Amygdala (tissue), 56 donors: Measurements from ENCODE around the gene UBXN7.
A peak's percentile ranks its signal among the peaks of the same experiment; 100 is the strongest.
"Not testable (repeated sequence)": the region's sequence is repeated elsewhere in the genome, so short reads cannot be mapped to it uniquely, and the experiment has no call there.

Source experiments
- DNase-seq, 56 donors: peaks; one replicate each; lab custom pipeline; 2025; lab: John Stamatoyannopoulos, UW

The UBXN7 gene

GRCh38 chr3:196432137-196432879 lies at the start of gene UBXN7:
Gene UBXN7, minus strand, starts transcription at chr3:196432427. Its CDS starts 28 bp downstream, at chr3:196432399.
- peak; percentile 70 to 98 (median 93) for DNase-seq

DNA sequence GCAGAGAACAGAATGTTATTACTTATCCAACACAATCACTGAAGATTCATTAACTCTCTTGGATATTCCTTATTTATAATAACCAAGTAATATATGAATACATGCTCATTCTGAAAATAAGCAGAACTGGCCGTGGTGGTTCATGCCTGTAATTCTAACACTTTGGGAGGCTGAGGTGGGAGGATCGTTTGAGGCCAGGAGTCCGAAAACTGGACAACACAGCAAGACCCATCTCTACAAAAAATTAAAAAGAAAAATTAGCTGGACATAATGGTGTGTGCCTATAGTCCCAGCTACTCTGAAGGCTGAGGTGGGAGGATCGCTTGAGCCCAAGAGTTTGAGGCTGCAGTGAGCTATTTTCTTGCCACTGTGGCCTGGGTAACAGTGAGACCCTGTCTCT lies 45.5 kb upstream of the UBXN7 start:
- no peak for DNase-seq

DNA sequence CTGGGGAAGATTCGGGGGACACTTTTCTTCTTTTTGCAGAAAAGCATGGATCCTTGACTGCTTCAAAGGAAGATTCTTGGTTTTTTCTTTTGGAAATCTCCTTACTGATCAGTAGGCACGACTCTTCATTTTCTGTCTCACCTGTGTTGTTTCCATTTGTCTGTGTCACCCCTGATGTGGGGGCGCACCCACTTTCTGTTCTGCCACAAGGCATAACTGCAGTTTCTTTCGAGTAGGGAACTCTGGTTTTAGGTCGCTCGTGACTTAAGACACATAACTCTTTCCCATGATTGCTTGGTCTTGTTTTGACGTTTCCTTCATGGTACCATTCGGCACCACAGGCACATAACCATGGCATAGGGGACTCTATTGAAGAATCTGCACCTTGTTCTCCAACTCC lies 40.1 kb upstream of the UBXN7 start:
- no peak for DNase-seq

DNA sequence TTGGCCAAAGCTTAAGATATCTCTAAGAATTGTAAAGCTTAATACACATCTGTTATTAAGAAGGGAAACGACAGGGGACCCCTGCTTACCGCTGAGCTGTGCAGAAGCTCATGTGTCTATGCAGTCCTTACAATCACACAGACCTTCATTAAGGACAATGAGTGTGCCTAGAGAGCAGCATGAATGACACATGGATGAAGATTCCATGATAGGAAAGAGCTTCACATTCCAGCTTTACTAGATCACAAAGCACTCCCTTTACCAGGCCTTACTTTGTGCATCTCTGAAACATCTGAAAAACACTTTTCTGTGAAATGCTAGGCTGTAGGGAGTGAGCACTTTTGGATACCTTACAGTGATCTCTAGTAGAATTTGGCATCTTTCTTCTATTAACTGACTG lies 39.3 kb upstream of the UBXN7 start:
- DNase-seq, result no peak

GRCh38 chr3:196470182-196470581 lies 38.0 kb upstream of the UBXN7 start:
- not testable (repeated sequence) for DNase-seq

GRCh38 chr3:196463804-196464203 lies 31.6 kb upstream of the UBXN7 start:
- no peak for DNase-seq

- DNase-seq, result no peak
Observed at GRCh38 chr3:196463478-196463756, 31.2 kb upstream of the UBXN7 start.

DNA sequence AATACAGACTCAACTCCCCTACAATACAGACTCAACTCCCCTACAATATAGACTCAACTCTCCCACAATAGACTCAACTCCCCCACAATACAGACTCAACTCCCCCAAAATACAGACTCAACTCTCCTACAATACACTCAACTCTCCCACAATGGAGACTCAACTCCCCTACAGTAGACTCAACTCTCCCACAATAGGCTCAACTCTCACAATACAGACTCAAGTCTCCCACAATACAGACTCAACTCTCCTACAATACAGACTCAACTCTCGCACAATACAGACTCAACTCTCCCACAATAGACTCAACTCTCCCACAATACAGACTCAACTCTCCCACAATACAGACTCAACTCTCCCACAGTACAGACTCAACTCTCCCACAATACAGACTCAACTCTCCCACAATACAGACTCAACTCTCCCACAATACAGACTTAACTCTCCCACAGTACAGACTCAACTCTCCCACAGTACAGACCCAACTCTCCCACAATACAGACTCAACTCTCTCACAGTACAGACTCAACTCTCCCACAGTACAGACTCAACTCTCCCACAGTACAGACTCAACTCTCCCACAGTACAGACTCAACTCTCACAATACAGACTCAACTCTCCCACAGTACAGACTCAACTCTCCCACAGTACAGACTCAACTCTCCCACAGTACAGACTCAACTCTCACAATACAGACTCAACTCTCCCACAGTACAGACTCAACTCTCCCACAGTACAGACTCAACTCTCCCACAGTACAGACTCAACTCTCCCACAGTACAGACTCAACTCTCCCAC lies 30.7 kb upstream of the UBXN7 start:
- not testable (repeated sequence) for DNase-seq

- no peak for DNase-seq
Observed at GRCh38 chr3:196458063-196458462, 25.8 kb upstream of the UBXN7 start.

- DNase-seq, result not testable (repeated sequence)
Observed at GRCh38 chr3:196457470-196457869, 25.2 kb upstream of the UBXN7 start.

DNA sequence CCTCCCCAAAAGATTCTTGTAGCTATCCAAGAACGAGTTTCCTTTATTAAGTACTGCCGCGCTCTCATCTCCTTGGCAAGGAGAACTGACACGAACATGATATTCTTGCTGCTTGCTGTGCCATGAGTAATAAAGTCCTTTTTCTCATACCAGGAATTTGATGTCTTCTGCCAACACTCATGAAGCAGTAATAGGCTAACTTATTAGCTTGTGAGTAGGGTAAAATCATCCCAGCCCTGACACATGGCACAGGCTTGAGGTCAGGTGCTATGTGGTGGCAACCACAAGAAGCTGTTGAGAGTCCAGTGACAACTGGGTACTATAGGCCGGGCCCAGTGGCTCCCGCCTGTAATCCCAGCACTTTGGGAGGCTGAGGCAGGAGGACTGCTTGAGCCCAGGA lies 22.7 kb upstream of the UBXN7 start:
- DNase-seq, result no peak

GRCh38 chr3:196445391-196445790 lies 13.2 kb upstream of the UBXN7 start:
- DNase-seq, result not testable (repeated sequence)

- DNase-seq, result no peak
Observed at GRCh38 chr3:196444500-196444894, 12.3 kb upstream of the UBXN7 start.

GRCh38 chr3:196440696-196441095 lies 8.5 kb upstream of the UBXN7 start:
- peak in 1 of 56 donors; percentile 2 for DNase-seq

DNA sequence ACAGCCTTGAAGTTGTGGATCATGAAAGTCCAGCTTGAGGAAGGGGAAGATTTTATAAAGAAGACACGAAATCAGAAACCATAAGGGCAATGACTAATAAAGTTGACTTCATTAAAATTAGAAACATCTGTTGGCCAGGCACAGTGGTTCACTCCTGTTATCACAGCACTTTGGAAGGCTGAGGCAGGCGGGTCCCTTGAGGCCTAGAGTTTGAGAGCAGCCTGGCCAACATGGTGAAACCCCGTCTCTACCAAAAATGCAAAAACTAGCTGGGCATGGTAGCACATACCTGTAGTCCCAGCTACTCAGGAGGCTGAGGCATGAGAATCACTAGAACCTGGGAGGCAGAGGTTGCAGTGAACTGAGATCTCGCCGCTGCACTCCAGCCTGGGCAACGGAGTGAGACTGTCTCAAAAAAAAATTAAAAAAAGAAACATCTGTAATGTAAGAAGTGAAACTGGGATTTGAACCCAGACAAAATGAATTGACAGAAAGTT lies 7.9 kb upstream of the UBXN7 start:
- no peak for DNase-seq

DNA sequence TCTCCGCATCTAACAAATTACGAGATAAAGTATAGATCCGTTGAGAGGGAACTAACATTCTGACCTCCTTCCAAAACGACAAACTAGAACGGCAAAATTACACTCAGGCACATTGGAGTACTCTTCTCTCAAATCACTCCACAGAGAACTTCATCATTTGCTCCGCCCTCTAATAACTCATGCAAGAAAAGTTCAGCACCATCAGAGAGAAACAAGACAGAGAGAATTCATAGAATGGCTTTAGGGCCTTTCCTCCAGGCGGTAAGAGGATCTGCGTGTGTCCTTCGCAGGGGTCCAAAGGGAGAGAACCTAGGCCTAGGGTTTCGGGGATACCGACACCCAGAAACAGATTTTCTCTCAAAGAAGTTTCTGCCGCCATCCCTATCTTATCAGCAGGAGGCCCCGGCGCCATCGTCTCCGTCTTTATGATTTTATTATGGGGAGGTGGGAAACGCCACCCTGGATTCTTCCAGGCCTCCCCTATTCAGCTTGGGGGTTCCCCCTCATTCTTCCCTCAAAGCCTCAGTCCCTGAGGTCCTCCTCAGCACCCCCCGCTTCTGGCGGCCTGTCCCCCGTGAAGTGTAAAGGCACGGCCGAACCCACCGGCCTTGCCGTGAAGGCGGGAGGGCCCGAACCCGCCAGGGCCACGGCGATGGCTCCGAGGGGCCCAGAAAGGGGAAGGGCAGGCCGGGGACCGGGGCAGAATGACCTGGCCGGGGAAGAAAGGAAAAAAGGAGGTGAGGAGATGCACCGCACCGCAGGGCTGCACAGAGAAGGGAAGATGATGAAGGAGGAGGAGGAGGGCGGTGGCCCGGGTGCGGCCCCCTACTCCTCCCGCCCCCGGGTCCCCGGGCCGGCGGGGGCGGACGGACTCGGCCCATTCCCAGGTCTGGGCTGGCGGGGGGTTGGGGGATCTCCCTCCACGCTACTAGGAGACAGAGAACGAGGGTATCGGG lies 768 bp downstream of the UBXN7 start:
- DNase-seq, result peak in 27 of 56 donors; percentile 9 to 63 (median 35)

GRCh38 chr3:196428041-196428440 lies 4.2 kb downstream of the UBXN7 start:
- DNase-seq, result no peak

GRCh38 chr3:196424421-196424820 lies 7.8 kb downstream of the UBXN7 start:
- not testable (repeated sequence) for DNase-seq

GRCh38 chr3:196423044-196423781 lies 9.0 kb downstream of the UBXN7 start:
- peak in 21 of 56 donors; percentile 0 to 69 (median 17) for DNase-seq

DNA sequence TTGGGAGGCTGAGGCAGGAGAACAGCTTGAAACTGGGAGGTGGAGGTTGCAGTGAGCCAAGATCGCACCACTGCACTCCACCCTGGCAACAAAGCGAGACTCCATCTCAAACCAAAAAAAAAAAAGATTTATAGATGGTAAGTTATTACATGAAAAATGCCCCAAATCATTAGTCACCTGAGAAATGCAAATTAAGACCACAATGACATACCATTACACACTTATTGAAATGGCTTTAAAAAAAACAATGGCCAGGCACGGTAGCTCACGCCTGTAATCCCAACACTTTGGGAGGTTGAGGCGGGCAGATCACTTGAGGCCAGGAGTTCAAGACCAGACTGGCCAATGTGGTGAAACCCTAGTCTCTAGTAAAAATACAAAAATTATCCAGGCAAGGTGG lies 10.6 kb downstream of the UBXN7 start:
- not testable (repeated sequence) for DNase-seq
